ENCODE data around the gene ZCCHC14. TPM values are rescaled to one million over a fixed set of nuclear protein-coding genes. Genes with fewer than 3 reads are reported as not detected.

The ZCCHC14 gene
- total and polyA plus RNA-seq, 2 of the 8 experiments (the other 6 are each of a cell fraction or from before 2014, with no cell fraction given): 8.2 to 28.2 TPM

GRCh38 chr16:87411375-87412271, 81.2 kb downstream of the ZCCHC14 start:
- H3K23ac ChIP-seq (ENCODE audit: insufficient read length): no peak overlapping the region
- no peak overlapping the region for H4K5ac ChIP-seq (ENCODE audit: insufficient read length, low read depth, low read length)
- no peak overlapping the region for H2AK5ac ChIP-seq (ENCODE audit: low read depth, low read length)
- FAIRE-seq (no peak), DNase-seq (ENCODE audit: low read depth in 1 of 2, low spot score in 2 of 2) (no peak)
- H2BK120ac ChIP-seq (replicated peaks; ENCODE audit: low read depth, low read length): no peak overlapping the region
- H3K18ac ChIP-seq (ENCODE audit: extremely low read depth, low read length): no peak overlapping the region
- H3K27ac ChIP-seq (ENCODE audit: low read depth, low read length): no peak overlapping the region
- H4K20me1 ChIP-seq (replicated peaks in 1 of 2; ENCODE audit: control insufficient read depth in 1 of 2, insufficient read depth in 2 of 2, low read length in 2 of 2): peaks cover 0 to 5% of the 10 kb centered on the region in 2 experiments
- no peak overlapping the region; the same call in 1 of the 2 replicates for H2BK12ac ChIP-seq (ENCODE audit: low read depth, low read length)
- H3K23me2 ChIP-seq (ENCODE audit: low read depth, low read length): no peaks in the 10 kb centered on the region
- H3K4ac ChIP-seq (replicated peaks; ENCODE audit: insufficient read length, low read depth, low read length): no peak overlapping the region
- POLR2A ChIA-PET (ENCODE audit: partially characterized antibody): interaction anchor here (1.3 kb wide), 1 partner anchor 159 kb away, joined by 3 read pairs; no protein-coding TSS in a partner anchor
- no peak overlapping the region for H3K56ac ChIP-seq (replicated peaks; ENCODE audit: insufficient read length, low read depth, low read length)
- no peaks in the 10 kb centered on the region for H3K27me3 ChIP-seq (replicated peaks in 1 of 4; ENCODE audit: control insufficient read depth in 3 of 4, extremely low read depth in 1 of 4, insufficient read depth in 3 of 4, low read length in 3 of 4)
- no peak overlapping the region for H3K4me2 ChIP-seq (ENCODE audit: insufficient read depth in 1 of 2, low read depth in 2 of 2, low read length in 2 of 2)
- H3K79me1 ChIP-seq (ENCODE audit: low read depth, low read length): no peaks in the 10 kb centered on the region; the same call in 1 of the 2 replicates
- H4K91ac ChIP-seq (replicated peaks; ENCODE audit: insufficient read length, low read length): no peak overlapping the region
- no peak overlapping the region for H2BK5ac ChIP-seq (ENCODE audit: low read depth, low read length)
- H3K9me3 ChIP-seq (ENCODE audit: insufficient read depth in 2 of 2, low read depth in 1 of 2, low read length in 1 of 2): no peaks in the 10 kb centered on the region
- no peak overlapping the region for H4K8ac ChIP-seq (ENCODE audit: extremely low read depth, insufficient read depth, low read length)
- H3K36me3 ChIP-seq (ENCODE audit: control insufficient read depth in 2 of 4, insufficient read depth in 4 of 4, low read length in 3 of 4): peaks cover 5 to 46% (median 33%) of the 10 kb centered on the region in 4 experiments; a peak in 7 of 8 replicates
- no peak overlapping the region for H2BK20ac ChIP-seq (ENCODE audit: low read length)
- no peaks in the 10 kb centered on the region for H3K79me2 ChIP-seq (ENCODE audit: control insufficient read depth in 1 of 2, insufficient read depth in 2 of 2, low read length in 2 of 2)
- no peak overlapping the region for H3K4me3 ChIP-seq (ENCODE audit: extremely low read depth in 1 of 4, insufficient read depth in 2 of 4, low read depth in 3 of 4, low read length in 4 of 4)
- H3K14ac ChIP-seq (ENCODE audit: insufficient read length): no peak overlapping the region
- no peak for TF ChIP-seq GABPA (IDR thresholded peaks at IDR 0.05; ENCODE audit: borderline replicate concordance, insufficient read depth, low read length)
- no peak for TF ChIP-seq TEAD4 (IDR thresholded peaks at IDR 0.05; ENCODE audit: low read depth, low read length)
- peak; percentile 45; the same call in 1 of the 2 replicates for TF ChIP-seq E2F6 (IDR thresholded peaks at IDR 0.05)
- no peak for TF ChIP-seq CBX5 (IDR thresholded peaks at IDR 0.05; ENCODE audit: low read depth, low read length)
- TF ChIP-seq POLR2AphosphoS5 (IDR thresholded peaks at IDR 0.05; ENCODE audit: low read depth, low read length): no peak
- CTCF ChIA-PET (ENCODE audit: partially characterized antibody): interaction anchor here (1.0 to 2.6 kb wide), 6 partner anchors 10 to 159 kb away, joined by 3 to 11 read pairs (median 4); no protein-coding TSS in a partner anchor
- no peak overlapping the region for H3K9ac ChIP-seq (replicated peaks in 1 of 4; ENCODE audit: extremely low read depth in 1 of 4, low read depth in 3 of 4, low read length in 3 of 4)
- no peak overlapping the region for H2AFZ ChIP-seq (ENCODE audit: low read length)
- H2BK15ac ChIP-seq (ENCODE audit: low read length): no peak overlapping the region
- H3K4me1 ChIP-seq (replicated peaks in 1 of 4; ENCODE audit: control insufficient read depth in 3 of 4, insufficient read depth in 4 of 4, low read length in 3 of 4): no peaks in the 10 kb centered on the region
- WGBS, 2 experiments (ENCODE audit: extremely low coverage in 1 of 2, insufficient coverage in 1 of 2, insufficient read length in 1 of 2, insufficient replicate concordance in 2 of 2, low coverage in 1 of 2, low lambda C conversion rate in 2 of 2, missing lambda C conversion rate in 1 of 2): 95% methylated on average over 38 of the region's 49 CpGs; no CpG with 5 or more reads in 1 of the 2 experiments
